Suprapubic skin (tissue), 4 donors: Measurements from ENCODE around the gene MAP3K6. TPM values are rescaled to one million over a fixed set of nuclear protein-coding genes. Genes with fewer than 3 reads are reported as not detected.
A peak's percentile ranks its signal among the peaks of the same experiment; 100 is the strongest.

Experiments
- DNase-seq, 2 donors: peaks; one replicate each; pipeline ENCODE4 v3.0.0-alpha.2; 2019; ENCODE audit warnings: low spot score in 2 of 2
- H3K27ac ChIP-seq: fragments of 200-600 bp; sonication (generic); one replicate; pipeline ENCODE4 v1.5.1; 2019
- H3K27me3 ChIP-seq: fragments of 200-600 bp; sonication (generic); one replicate; pipeline ENCODE4 v1.5.1; 2019
- H3K36me3 ChIP-seq: fragments of 200-600 bp; sonication (generic); one replicate; pipeline ENCODE4 v1.5.1; 2019
- H3K4me1 ChIP-seq: fragments of 200-600 bp; sonication (generic); one replicate; pipeline ENCODE4 v1.5.1; 2019
- H3K4me3 ChIP-seq: fragments of 200-600 bp; sonication (generic); one replicate; pipeline ENCODE4 v1.5.1; 2019; ENCODE audit warnings: mild to moderate bottlenecking
- H3K9me3 ChIP-seq: fragments of 200-600 bp; sonication (generic); one replicate; pipeline ENCODE4 v1.5.1; 2019
- CTCF ChIP-seq, 2 donors: fragments of 200-600 bp in 1 of 2; fragments of 450-650 bp in 1 of 2; sonication (generic) in 1 of 2; IDR thresholded peaks; one replicate each; pipeline ENCODE4 v1.5.1; 2016 to 2019; ENCODE audit warnings: antibody characterized with exemption in 2 of 2, mild to moderate bottlenecking in 1 of 2, moderate library complexity in 1 of 2
- EP300 ChIP-seq: sonication (generic); formaldehyde crosslinking; IDR thresholded peaks from one replicate; pipeline ENCODE4 v1.6.1; 2017; ENCODE audit warnings: antibody characterized with exemption
- POLR2A ChIP-seq, 2 donors: fragments of 450-650 bp; IDR thresholded peaks; one replicate each; pipeline ENCODE4 v1.6.1; 2017; ENCODE audit warnings: antibody characterized with exemption in 2 of 2, mild to moderate bottlenecking in 2 of 2, moderate library complexity in 2 of 2
- POLR2AphosphoS5 ChIP-seq, 3 donors: sonication (generic); formaldehyde crosslinking; IDR thresholded peaks; one replicate each; pipeline ENCODE4 v1.6.1; 2017; ENCODE audit warnings: antibody characterized with exemption in 3 of 3
- WGBS: methylation state at CpG from one replicate; pipeline ENCODE4 v1.1.5; 2018; 5-methylcytosine and 5-hydroxymethylcytosine counted together
- total RNA-seq, 4 donors: library from RNA; depleted of rRNA; stranded (reverse); fragments of >200 nt; gene quantifications; one replicate each; pipeline ENCODE4 v1.1.0, GENCODE V29; 2016

Gene MAP3K6
- total RNA-seq, 4 donors from 2014 or later: 85.4 to 147 (median 137) TPM

- Histone ChIP-seq H3K27me3 (no peaks in the 10 kb centered on the region), H3K36me3 (peaks cover 42% of the 10 kb centered on the region), H3K27ac (peak overlapping the region; percentile 89), H3K9me3 (no peaks in the 10 kb centered on the region), H3K4me3 (no peak overlapping the region), H3K4me1 (peaks cover 76% of the 10 kb centered on the region)
- WGBS: 44% methylated on average over 11 of the region's 13 CpGs
- no peak for DNase-seq
- TF ChIP-seq EP300 (no peak), POLR2AphosphoS5 (IDR thresholded peaks at IDR 0.05) (no peak), POLR2A (IDR thresholded peaks at IDR 0.05) (no peak), CTCF (IDR thresholded peaks at IDR 0.05) (no peak)
Observed at GRCh38 chr1:27405074-27405473, 38.3 kb upstream of the MAP3K6 start.

GRCh38 chr1:27403931-27404330 is 37.2 kb upstream of the MAP3K6 start:
- TF ChIP-seq POLR2A (IDR thresholded peaks at IDR 0.05): no peak
- TF ChIP-seq CTCF (IDR thresholded peaks at IDR 0.05): no peak
- TF ChIP-seq EP300: no peak
- no peak for TF ChIP-seq POLR2AphosphoS5 (IDR thresholded peaks at IDR 0.05)
- Histone ChIP-seq H3K27ac (peak overlapping the region; percentile 89), H3K9me3 (no peaks in the 10 kb centered on the region), H3K36me3 (peaks cover 31% of the 10 kb centered on the region), H3K4me1 (peaks cover 87% of the 10 kb centered on the region), H3K4me3 (peak overlapping the region; percentile 16), H3K27me3 (no peaks in the 10 kb centered on the region)
- no peak for DNase-seq

GRCh38 chr1:27403065-27403726 is 36.4 kb upstream of the MAP3K6 start:
- TF ChIP-seq POLR2AphosphoS5 (IDR thresholded peaks at IDR 0.05) (no peak), POLR2A (IDR thresholded peaks at IDR 0.05) (no peak), CTCF (IDR thresholded peaks at IDR 0.05) (no peak), EP300 (no peak)
- H3K4me1 ChIP-seq: peaks cover 91% of the 10 kb centered on the region

GRCh38 chr1:27402349-27402754 is 35.6 kb upstream of the MAP3K6 start:
- WGBS: 22% methylated on average over 5 of the region's 8 CpGs
- Histone ChIP-seq H3K4me1 (peaks cover 89% of the 10 kb centered on the region), H3K9me3 (no peaks in the 10 kb centered on the region), H3K36me3 (peaks cover 15% of the 10 kb centered on the region), H3K27ac (peak overlapping the region; percentile 89), H3K27me3 (no peaks in the 10 kb centered on the region), H3K4me3 (no peak overlapping the region)
- TF ChIP-seq POLR2AphosphoS5 (IDR thresholded peaks at IDR 0.05): no peak
- TF ChIP-seq EP300: no peak
- TF ChIP-seq POLR2A (IDR thresholded peaks at IDR 0.05): no peak
- peak; percentile 12 to 46 for TF ChIP-seq CTCF (IDR thresholded peaks at IDR 0.05)
- peak in 1 of 2 donors; percentile 90 for DNase-seq

More at GRCh38 chr1:27403065-27403726, 36.4 kb upstream of the MAP3K6 start:
- WGBS: 16% methylated on average over 11 of the region's 24 CpGs
- Histone ChIP-seq H3K4me3 (peak overlapping the region; percentile 16), H3K27me3 (no peaks in the 10 kb centered on the region), H3K9me3 (no peaks in the 10 kb centered on the region), H3K36me3 (peaks cover 24% of the 10 kb centered on the region), H3K27ac (peak overlapping the region; percentile 89)
- DNase-seq: peak in 1 of 2 donors; percentile 90

GRCh38 chr1:27400963-27401341 is 34.2 kb upstream of the MAP3K6 start:
- H3K9me3 ChIP-seq: no peaks in the 10 kb centered on the region
- WGBS: 90% methylated on average over 5 of the region's 5 CpGs
- H3K36me3 ChIP-seq: peaks cover 1% of the 10 kb centered on the region
- no peak overlapping the region for H3K4me3 ChIP-seq
- no peak overlapping the region for H3K27ac ChIP-seq
- TF ChIP-seq CTCF (IDR thresholded peaks at IDR 0.05) (no peak), POLR2AphosphoS5 (IDR thresholded peaks at IDR 0.05) (peak in 1 of 3 donors; percentile 27)
- peaks cover 85% of the 10 kb centered on the region for H3K4me1 ChIP-seq
- DNase-seq: no peak
- no peaks in the 10 kb centered on the region for H3K27me3 ChIP-seq
